HPDE6-E6E7 (cell line): ENCODE results near the gene SORCS2.
A peak's percentile ranks its signal among the peaks of the same experiment; 100 is the strongest.

Experiments
- DNase-seq: peaks from one replicate; pipeline ENCODE4 v3.0.0; 2011; ENCODE audit warnings: missing footprints; ENCODE audit errors: extremely low spot score

The SORCS2 gene

DNA sequence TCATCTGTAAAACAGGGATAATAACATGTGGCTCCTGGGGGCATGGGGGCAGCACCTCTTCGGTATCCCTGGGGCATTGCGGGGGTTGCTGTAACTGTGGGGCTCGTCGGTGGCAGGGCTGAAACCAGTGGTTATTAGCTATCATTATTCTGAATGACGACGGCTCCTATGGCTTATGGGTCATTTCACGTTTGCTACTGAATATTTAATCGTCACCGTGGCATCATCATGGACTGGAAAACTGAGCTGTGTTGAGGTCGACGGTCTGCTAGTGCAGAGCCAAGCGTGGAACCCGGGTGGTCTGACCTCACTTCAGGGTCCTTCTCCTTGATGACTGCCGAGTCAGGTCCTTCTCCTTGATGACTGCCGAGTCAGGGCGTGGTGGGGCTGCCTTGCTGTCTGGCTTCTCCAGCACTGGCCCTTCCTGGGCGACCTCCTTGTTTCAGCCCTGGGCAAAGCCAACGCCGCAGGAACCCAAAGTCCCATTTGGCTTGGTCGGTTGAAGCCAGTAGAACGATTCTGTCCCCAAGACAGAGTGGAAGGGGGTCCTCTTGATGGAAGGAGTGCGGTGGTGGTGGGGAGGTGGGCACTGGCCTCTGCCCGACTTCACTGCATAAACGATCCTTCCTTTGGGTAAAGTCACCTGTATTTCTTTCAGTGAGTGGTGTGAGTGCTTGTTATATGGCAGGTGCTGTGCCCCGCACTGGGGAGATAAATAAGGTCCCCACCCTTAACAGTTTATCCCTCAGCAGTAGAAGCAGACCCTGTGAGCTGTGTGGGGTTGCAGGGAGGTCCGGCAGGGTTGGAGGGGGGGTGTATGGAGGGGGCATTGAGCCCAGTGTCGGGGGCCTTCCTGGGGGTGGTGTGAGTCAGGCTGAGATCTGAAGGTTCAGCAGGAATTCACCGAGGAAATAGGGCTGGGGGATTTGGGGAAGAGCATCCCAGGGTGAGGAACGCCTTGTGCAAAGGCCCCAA, 201.6 kb downstream of the SORCS2 start:
- DNase-seq, result no peak

DNA sequence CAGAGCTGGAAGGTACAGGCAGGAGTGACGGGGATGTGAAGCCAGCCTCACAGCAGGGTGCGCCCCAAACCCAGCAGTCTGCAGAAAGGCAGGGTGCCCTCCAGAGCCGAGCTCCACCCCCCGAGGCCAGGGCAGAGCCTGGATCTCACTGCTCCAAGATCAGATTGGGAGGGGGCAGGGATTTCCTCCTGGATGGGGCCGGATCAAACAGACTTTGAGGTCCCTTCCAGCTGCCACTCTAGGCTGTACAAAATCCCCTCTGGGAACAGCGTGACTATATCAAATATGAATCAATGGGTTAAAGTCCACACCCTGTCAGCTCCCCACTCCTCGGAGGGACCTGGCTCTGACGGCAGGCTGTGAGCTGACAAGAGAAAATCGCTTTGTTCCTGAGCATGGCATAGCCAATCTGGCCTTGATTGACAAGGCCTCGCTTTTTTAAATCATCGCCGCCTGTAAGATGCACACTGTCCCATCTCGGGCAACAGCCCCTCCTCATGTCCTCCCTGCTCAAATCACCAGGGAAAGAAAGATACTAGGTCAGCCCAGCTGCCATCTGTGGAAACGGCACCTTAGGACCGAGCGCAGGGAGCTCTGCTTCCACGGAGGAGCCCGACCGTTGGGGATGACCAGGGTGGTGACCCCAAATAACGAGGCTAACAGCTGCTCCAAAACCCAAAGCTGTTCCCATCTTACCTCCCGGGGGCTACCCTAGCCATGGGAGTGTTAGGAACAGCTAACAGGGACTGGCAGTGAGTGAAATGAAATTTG, 202.5 kb downstream of the SORCS2 start:
- no peak for DNase-seq

DNA sequence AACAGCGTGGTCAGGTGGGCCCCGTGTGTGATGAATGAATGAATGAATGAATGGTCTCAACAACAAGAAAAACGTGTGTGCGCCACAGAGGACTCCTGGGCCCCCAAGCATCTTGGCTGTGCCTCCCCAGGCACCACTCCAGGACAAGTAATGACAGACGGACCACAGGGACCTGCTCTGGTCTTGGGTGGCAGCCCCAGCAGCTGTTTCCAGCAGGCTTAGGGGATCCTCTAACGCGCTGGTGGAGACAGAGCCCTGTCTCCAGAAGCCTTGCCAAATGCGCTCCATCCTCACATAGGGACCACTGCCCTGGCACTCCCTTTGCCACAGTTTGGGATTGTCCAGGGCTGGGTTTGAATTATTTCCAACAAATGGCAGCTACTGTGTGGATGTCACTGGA, 203.3 kb downstream of the SORCS2 start:
- DNase-seq, result no peak

GRCh38 chr4:7396186-7396910, 204.0 kb downstream of the SORCS2 start:
- no peak for DNase-seq

DNA sequence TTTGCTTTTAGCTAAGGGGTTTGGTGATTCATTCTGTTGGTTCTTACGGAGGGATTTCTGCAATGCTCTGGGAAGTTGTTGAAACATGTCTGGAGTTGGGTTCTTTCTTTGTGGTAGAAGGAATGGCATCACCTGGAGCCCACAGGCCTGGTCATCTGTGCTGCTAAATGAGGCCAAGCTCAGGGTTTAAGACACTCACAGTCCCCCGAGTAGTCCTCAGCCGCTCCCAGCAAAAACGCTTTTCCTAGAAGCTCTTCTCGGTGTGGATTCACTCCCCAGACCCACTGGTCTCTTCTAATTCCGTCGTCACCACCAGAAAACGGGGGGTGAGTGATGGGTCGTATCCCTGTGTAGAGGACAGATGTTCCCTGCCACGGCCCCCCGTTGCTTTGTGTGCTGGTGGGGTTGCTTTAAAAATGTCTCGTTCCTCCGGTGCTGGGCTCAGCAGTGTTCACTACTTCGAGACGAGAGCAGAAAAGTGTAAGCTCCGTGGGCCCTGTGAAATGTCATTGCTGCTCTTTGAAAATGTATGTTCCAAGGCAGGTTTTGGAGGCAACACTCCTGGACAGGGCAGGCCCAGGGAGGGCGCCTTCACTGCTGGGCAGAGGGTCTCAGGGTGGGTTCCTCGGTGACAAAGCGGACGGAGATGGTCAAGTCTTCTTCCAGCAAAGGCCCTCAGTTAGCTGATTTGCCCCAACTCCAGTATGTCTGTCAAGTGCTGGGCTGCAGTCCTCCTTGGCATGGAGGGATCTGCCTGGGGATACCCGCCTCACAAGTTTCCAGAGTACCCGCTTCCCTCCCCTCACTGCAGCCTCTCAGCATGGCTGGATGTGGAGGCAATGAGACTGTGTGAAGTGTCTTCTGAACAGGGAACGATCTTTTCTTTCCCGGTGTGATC, 205.1 kb downstream of the SORCS2 start:
- peak; percentile 63 for DNase-seq

GRCh38 chr4:7398104-7398423, 205.7 kb downstream of the SORCS2 start:
- no peak for DNase-seq

DNA sequence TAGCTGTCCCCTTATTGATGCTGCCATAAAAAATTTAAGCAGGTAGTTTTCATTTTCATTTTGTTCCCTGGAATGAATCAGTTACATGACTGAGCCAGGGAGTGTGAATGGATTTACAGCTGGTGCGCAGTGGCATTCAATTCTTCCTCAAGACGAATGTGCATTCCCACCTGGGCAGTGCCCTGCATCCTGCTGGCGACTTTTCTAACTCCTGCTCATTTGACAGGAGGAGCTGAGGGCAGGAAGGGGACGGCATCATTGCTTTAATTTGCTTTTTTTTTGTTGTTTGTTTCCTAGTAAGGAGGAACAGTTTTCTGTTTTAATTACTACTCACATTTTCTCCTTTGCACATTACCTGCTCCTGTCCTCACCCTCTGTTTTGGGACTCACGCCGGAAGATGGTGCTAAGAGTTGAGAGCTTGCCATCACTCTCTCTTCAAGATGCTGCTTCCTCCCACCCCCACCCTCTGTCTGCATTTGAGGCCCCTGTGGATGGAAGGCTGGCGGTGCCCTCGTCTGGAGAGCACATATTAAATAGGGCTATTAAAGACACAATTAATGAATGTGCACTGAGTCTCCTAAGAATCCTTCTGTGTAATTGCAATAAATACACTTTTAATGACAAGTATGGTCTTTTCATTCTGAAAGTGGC, 206.6 kb downstream of the SORCS2 start:
- DNase-seq, result no peak

GRCh38 chr4:7399440-7400234, 207.3 kb downstream of the SORCS2 start:
- no peak for DNase-seq

DNA sequence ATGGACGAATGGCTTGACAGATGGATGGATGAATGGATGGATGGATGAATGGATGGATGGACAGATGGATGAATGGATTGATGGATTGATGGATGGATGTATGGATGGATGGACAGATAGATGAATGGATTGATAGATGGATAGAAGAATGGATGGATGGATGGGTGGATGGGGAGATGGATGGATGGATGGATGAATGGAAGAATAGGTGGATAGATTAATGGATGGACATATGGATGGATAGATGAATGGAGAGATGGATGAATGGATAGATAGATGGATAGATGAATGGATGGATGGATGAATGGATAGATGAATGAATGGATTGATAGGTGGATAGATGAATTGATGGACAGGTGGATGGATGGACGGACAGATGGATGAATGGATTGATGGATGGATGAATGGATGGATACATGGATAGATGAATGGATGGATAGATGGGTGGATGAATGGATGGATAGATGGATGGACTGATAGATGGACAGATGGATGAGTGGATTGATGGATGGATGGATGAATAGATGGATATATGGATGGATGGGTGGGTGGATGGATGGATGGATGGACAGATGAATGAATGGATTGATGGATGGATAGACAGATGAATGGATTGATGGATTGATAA, 208.4 kb downstream of the SORCS2 start:
- no peak for DNase-seq

DNA sequence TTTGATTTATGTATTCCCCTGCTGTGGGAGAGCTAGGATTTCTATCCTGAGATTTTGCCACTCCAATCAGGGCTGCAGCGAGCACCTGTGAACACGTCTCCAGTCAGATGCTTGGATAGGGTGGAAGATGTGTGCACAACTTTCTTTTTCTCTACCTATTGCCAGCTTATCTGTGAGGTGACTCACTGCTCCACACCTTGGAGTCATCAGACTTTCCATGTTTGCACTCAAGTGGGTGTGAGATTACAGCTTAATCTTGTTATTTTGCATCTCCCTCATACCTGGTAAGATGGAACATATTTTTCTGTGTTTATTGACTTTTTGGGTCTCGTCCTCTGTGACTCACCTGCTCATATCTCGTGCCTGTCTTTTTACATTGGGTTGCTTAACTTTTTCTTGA, 210.2 kb downstream of the SORCS2 start:
- DNase-seq, result peak; percentile 35

DNA sequence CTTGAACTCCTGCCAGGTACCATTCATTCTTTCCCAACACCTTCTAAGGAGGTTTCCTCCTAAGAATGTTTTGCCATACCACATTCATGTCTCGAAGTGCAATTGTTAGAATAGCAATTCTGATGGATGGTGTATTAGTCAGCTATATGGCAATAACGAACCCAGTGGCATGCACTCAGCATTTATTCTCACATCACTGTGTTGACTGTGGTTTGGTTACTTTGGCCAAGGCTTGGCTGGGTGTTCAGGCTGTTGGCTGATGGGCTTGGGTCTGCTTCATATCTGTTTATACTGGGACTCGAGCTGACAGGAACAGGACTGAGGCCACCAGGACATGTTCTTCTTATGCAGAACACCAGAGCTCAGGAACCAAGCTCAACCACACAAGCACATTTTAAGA, 210.7 kb downstream of the SORCS2 start:
- no peak for DNase-seq

GRCh38 chr4:7408166-7408565, 215.8 kb downstream of the SORCS2 start:
- DNase-seq, result no peak

DNA sequence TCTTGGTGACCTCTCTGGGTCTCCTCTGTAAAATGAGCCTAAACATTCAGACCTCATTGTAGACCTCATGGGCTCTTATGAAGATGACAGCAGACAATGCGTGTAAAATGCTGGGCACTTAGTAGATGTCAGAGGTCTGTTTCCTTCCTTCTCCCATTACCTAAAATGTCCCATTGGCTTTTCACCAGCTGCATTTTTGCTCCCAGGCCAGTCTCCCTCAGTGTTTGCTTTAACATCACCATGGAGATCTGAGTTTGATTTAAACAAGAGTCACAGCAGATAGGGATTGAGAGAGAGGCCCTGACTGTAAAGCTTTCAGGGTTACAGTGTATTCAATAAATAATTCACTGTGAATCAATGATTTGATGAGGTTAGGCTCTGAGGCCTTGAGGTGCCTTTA, 218.1 kb downstream of the SORCS2 start:
- no peak for DNase-seq

GRCh38 chr4:7411491-7411890, 219.2 kb downstream of the SORCS2 start:
- no peak for DNase-seq

GRCh38 chr4:7411896-7412553, 219.7 kb downstream of the SORCS2 start:
- DNase-seq, result no peak

GRCh38 chr4:7412554-7412912, 220.2 kb downstream of the SORCS2 start:
- DNase-seq, result no peak

DNA sequence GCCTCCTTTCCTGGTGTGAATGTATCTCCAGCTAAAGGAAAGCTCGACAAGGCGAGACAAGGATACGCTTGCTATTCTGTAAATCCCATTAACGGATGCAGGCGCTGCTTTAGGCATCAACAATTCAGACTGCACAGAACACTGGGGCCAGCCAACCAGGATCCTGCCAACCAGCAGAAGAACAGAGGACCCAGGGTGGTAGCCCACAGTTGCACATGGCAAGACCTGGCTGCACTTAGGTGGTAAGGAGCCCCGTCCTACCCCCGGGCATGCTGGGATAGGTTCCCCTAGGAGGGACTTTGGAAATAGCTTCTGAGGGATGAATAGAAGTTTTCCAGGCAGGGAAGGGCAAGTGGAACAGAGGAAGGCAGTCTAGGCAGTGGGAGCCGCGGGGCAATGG, 221.7 kb downstream of the SORCS2 start:
- DNase-seq, result no peak

- DNase-seq, result no peak
These were observed 222.6 kb downstream of the SORCS2 start for GRCh38 chr4:7414736-7415510.
